IMR-90 (cell line): Measurements from ENCODE around the gene RIMBP2. TPM values are rescaled to one million over a fixed set of nuclear protein-coding genes. Genes with fewer than 3 reads are reported as not detected.

Experiments used
- ATAC-seq: fragments of 200-7000 bp; cut with Tn5 transposase; 2 replicates; pipeline ENCODE4 v1.9.1; 2020; ENCODE audit warnings: low read depth, mild to moderate bottlenecking, moderate library complexity
- BruUV-seq: library from RNA; stranded (reverse); fragments of 400-500 nt; replicated peaks from 2 replicates; lab custom pipeline; 2021; lab: Mats Ljungman, UMichigan
- CTCF ChIA-PET: fragments of 300-600 bp; formaldehyde crosslinking; extraction: SDS; loops from one replicate; lab custom pipeline; 2021; ENCODE audit warnings: antibody characterized with exemption; lab: Yijun Ruan, JAX
- POLR2A ChIA-PET: fragments of 300-600 bp; sonication (Branson Sonifier 250); formaldehyde crosslinking; loops from one replicate; lab custom pipeline; 2022; ENCODE audit warnings: antibody characterized with exemption; ENCODE audit not compliant: unreplicated experiment; lab: Charles Lee
- DNase-seq: peaks from one replicate; pipeline ENCODE4 v3.0.0; 2013
- H2AFZ ChIP-seq: replicated peaks from 2 replicates; pipeline ENCODE3; 2013; ENCODE audit warnings: low read length, mild to moderate bottlenecking; ENCODE audit not compliant: poor library complexity
- H2AK5ac ChIP-seq: 2 replicates; pipeline ENCODE4 v1.6.1; 2013; ENCODE audit warnings: low read depth, low read length, inconsistent platforms
- H2AK9ac ChIP-seq: replicated peaks from 2 replicates; pipeline ENCODE3; 2013; ENCODE audit warnings: mild to moderate bottlenecking, low read depth, low read length, moderate library complexity; ENCODE audit not compliant: poor library complexity
- H2BK120ac ChIP-seq: 2 replicates; pipeline ENCODE4 v1.6.1; 2013; ENCODE audit warnings: low read depth, low read length, inconsistent platforms
- H2BK15ac ChIP-seq: 3 replicates; pipeline ENCODE4 v1.6.1; 2013; ENCODE audit warnings: low read depth, low read length, inconsistent platforms
- H2BK20ac ChIP-seq: 2 replicates; pipeline ENCODE4 v1.6.1; 2013; ENCODE audit warnings: low read depth, mild to moderate bottlenecking, inconsistent platforms, low read length, moderate library complexity
- H2BK5ac ChIP-seq: 2 replicates; pipeline ENCODE4 v1.6.1; 2013; ENCODE audit warnings: mild to moderate bottlenecking, low read depth, low read length, inconsistent platforms; ENCODE audit not compliant: poor library complexity, severe bottlenecking
- H3K14ac ChIP-seq: replicated peaks from 2 replicates; pipeline ENCODE4 v1.6.1; 2013; ENCODE audit warnings: low read depth, low read length, inconsistent platforms
- H3K18ac ChIP-seq: 2 replicates; pipeline ENCODE4 v1.6.1; 2013; ENCODE audit warnings: low read depth, low read length, control low read depth
- H3K23ac ChIP-seq: 2 replicates; pipeline ENCODE4 v1.6.1; 2013; ENCODE audit warnings: low read depth, low read length, inconsistent platforms
- H3K27ac ChIP-seq: 2 replicates; pipeline ENCODE4 v1.5.1; 2013; ENCODE audit warnings: mild to moderate bottlenecking, control low read depth, low read length; ENCODE audit not compliant: insufficient read depth
- H3K27me3 ChIP-seq: 2 replicates; pipeline ENCODE4 v1.6.1; 2013; ENCODE audit warnings: low read length; ENCODE audit not compliant: control insufficient read depth, insufficient read depth
- H3K36me3 ChIP-seq: 2 replicates; pipeline ENCODE4 v1.6.1; 2013; ENCODE audit warnings: low read length, mixed read lengths; ENCODE audit not compliant: control insufficient read depth, insufficient read depth
- H3K4ac ChIP-seq: 2 replicates; pipeline ENCODE4 v1.6.1; 2013; ENCODE audit warnings: low read depth, low read length, inconsistent platforms
- H3K4me1 ChIP-seq: 2 replicates; pipeline ENCODE4 v1.6.1; 2013; ENCODE audit warnings: low read length, mixed read lengths; ENCODE audit not compliant: control insufficient read depth, insufficient read depth
- H3K4me2 ChIP-seq: 2 replicates; pipeline ENCODE4 v1.6.1; 2013; ENCODE audit warnings: low read depth, mild to moderate bottlenecking, control low read depth, low read length, moderate library complexity
- H3K4me3 ChIP-seq: 2 replicates; pipeline ENCODE4 v1.5.1; 2013; ENCODE audit warnings: low read depth, mild to moderate bottlenecking, control low read depth, low read length, moderate library complexity; ENCODE audit not compliant: insufficient read depth
- H3K56ac ChIP-seq: 2 replicates; pipeline ENCODE4 v1.6.1; 2013; ENCODE audit warnings: low read length, inconsistent platforms; ENCODE audit not compliant: insufficient read depth; ENCODE audit errors: extremely low read depth
- H3K79me1 ChIP-seq, 2 experiments: 2 replicates each; pipeline ENCODE4 v1.6.1; 2013; ENCODE audit warnings: low read length in 2 of 2, inconsistent platforms in 1 of 2, low read depth in 1 of 2
- H3K9ac ChIP-seq: 2 replicates; pipeline ENCODE4 v1.6.1; 2013; ENCODE audit warnings: low read depth, low read length, control low read depth
- H3K9me1 ChIP-seq: 2 replicates; pipeline ENCODE4 v1.6.1; 2013; ENCODE audit warnings: low read length, inconsistent platforms; ENCODE audit not compliant: insufficient read depth
- H3K9me3 ChIP-seq: 2 replicates; pipeline ENCODE4 v1.6.1; 2013; ENCODE audit warnings: low read length; ENCODE audit not compliant: control insufficient read depth, insufficient read depth
- H4K20me1 ChIP-seq: 2 replicates; pipeline ENCODE4 v1.6.1; 2013; ENCODE audit warnings: low read length, inconsistent platforms; ENCODE audit not compliant: insufficient read depth
- H4K5ac ChIP-seq: 2 replicates; pipeline ENCODE4 v1.6.1; 2013; ENCODE audit warnings: mild to moderate bottlenecking, low read depth, low read length, control low read depth
- H4K8ac ChIP-seq, 2 experiments: 2 replicates each; pipeline ENCODE4 v1.6.1; 2013; ENCODE audit warnings: low read depth in 2 of 2, low read length in 2 of 2, control low read depth in 1 of 2, inconsistent platforms in 1 of 2
- H4K91ac ChIP-seq: 2 replicates; pipeline ENCODE4 v1.6.1; 2013; ENCODE audit warnings: low read depth, low read length, inconsistent platforms; ENCODE audit not compliant: insufficient read depth
- CEBPB ChIP-seq: IDR thresholded peaks from 2 replicates; pipeline ENCODE4 v1.6.1; 2012; ENCODE audit warnings: low read depth, low read length, improper control_type of control experiment
- CHD1 ChIP-seq: IDR thresholded peaks from 2 replicates; pipeline ENCODE4 v1.6.1; 2012; ENCODE audit warnings: low read depth, low read length, improper control_type of control experiment
- ELK1 ChIP-seq: fragments of 150-350 bp; IDR thresholded peaks from 2 replicates; pipeline ENCODE4 v1.6.1; 2016; ENCODE audit warnings: low read depth, mild to moderate bottlenecking, low read length, moderate library complexity, borderline replicate concordance
- FOS ChIP-seq: fragments of 150-350 bp; IDR thresholded peaks from 2 replicates; pipeline ENCODE4 v1.6.1; 2016; ENCODE audit warnings: low read depth, low read length
- MAFK ChIP-seq: IDR thresholded peaks from 2 replicates; pipeline ENCODE4 v1.6.1; 2012; ENCODE audit warnings: low read depth, low read length, improper control_type of control experiment
- MAZ ChIP-seq: IDR thresholded peaks from 2 replicates; pipeline ENCODE4 v1.6.1; 2012; ENCODE audit warnings: low read depth, mild to moderate bottlenecking, low read length, improper control_type of control experiment, moderate library complexity, borderline replicate concordance
- POLR2A ChIP-seq: IDR thresholded peaks from 2 replicates; pipeline ENCODE4 v1.6.1; 2012; ENCODE audit warnings: mild to moderate bottlenecking, low read depth, low read length
- RCOR1 ChIP-seq: IDR thresholded peaks from 2 replicates; pipeline ENCODE4 v1.6.1; 2012; ENCODE audit warnings: mild to moderate bottlenecking, low read length, improper control_type of control experiment; ENCODE audit not compliant: insufficient replicate concordance
- RFX5 ChIP-seq: IDR thresholded peaks from 2 replicates; pipeline ENCODE4 v1.8.0; 2012; ENCODE audit warnings: low read depth, mild to moderate bottlenecking, low read length, moderate library complexity
- SMC3 ChIP-seq: fragments of 150-350 bp; IDR thresholded peaks from 2 replicates; pipeline ENCODE4 v1.6.1; 2016; ENCODE audit warnings: low read depth, mild to moderate bottlenecking, antibody characterized with exemption, low read length, moderate library complexity
- WGBS, 2 experiments: methylation state at CpG; one replicate each; pipeline versions ENCODE4 v1.1.5 to v1.1.7; 2013; ENCODE audit warnings: missing lambda C conversion rate in 2 of 2; ENCODE audit not compliant: insufficient read length in 1 of 2; ENCODE audit errors: extremely low coverage in 2 of 2; 5-methylcytosine and 5-hydroxymethylcytosine counted together
- dilution Hi-C: fragments of 300-500 bp; cut with HindIII; formaldehyde crosslinking; loops from one replicate; pipeline ENCODE4 v1.14.3; 2018; ENCODE audit warnings: low sequenced_read_pairs; ENCODE audit not compliant: unreplicated experiment
- in situ Hi-C: fragments of 300-500 bp; cut with MboI; formaldehyde crosslinking; loops from 3 replicates; pipeline ENCODE4 v1.14.3; 2019; ENCODE audit warnings: low sequenced_read_pairs, inconsistent platforms, mixed read lengths
- intact Hi-C: fragments of 100-400 bp; cut with micrococcal nuclease; formaldehyde crosslinking; loops from 2 replicates; pipeline ENCODE4 v1.10.0; 2022
- polyA plus RNA-seq, 3 experiments: library from polyadenylated mRNA; depleted of rRNA; stranded (reverse); fragments of >200 nt; gene quantifications; 2 replicates each; pipeline ENCODE4 v1.2.3, GENCODE V29; 2012; ENCODE audit warnings: low replicate concordance in 1 of 3
- total RNA-seq: library from RNA; depleted of rRNA; stranded (reverse); fragments of >200 nt; gene quantifications from 2 replicates; pipeline ENCODE4 v1.2.3, GENCODE V29; 2012

The RIMBP2 gene
- total and polyA plus RNA-seq, 2 of the 4 experiments (the other 2 are of a cell fraction): not detected

- Histone ChIP-seq H2BK15ac (no peak overlapping the region), H3K27me3 (no peaks in the 10 kb centered on the region), H2AK5ac (no peak overlapping the region), H3K9me1 (no peaks in the 10 kb centered on the region), H3K4me1 (no peaks in the 10 kb centered on the region), H2AFZ (no peak overlapping the region), H3K9me3 (peaks cover 31% of the 10 kb centered on the region), H4K5ac (no peak overlapping the region), H4K91ac (no peak overlapping the region), H3K4ac (no peak overlapping the region), H3K9ac (no peak overlapping the region), H2BK120ac (no peak overlapping the region), H3K14ac (no peak overlapping the region), H2BK5ac (no peak overlapping the region), H3K56ac (no peak overlapping the region), H3K36me3 (no peaks in the 10 kb centered on the region), H3K18ac (no peak overlapping the region), H3K4me3 (no peak overlapping the region), H4K8ac (no peak overlapping the region), H3K23ac (no peak overlapping the region), H3K27ac (no peak overlapping the region), H3K79me1 (no peaks in the 10 kb centered on the region), H2AK9ac (no peak overlapping the region), H3K4me2 (no peak overlapping the region), H2BK20ac (no peak overlapping the region), H4K20me1 (no peaks in the 10 kb centered on the region)
- dilution Hi-C loops: no loop called here
- no peak for ATAC-seq
- BruUV-seq: no TSS peak
- DNase-seq: no peak
- WGBS, 2 experiments: 33% methylated on average over 1 of the region's 9 CpGs; no CpG with 5 or more reads in 1 of the 2 experiments
- ChIA-PET CTCF (no interaction called here), POLR2A (no interaction called here)
- in situ Hi-C loops: loop anchor here (25.0 kb wide), 2 partner anchors 692 to 1942 kb away; no protein-coding TSS in a partner anchor
- intact Hi-C loops: no loop called here
- TF ChIP-seq RFX5: no peak
- TF ChIP-seq RCOR1: no peak
- TF ChIP-seq ELK1: no peak
- TF ChIP-seq FOS: no peak
- TF ChIP-seq POLR2A: no peak
- TF ChIP-seq MAFK: no peak
- no peak for TF ChIP-seq CEBPB
- TF ChIP-seq MAZ: no peak
- TF ChIP-seq SMC3: no peak
- TF ChIP-seq CHD1: no peak
Observed at GRCh38 chr12:130729344-130729743, 13.2 kb upstream of the RIMBP2 start.
